GM19372 (cell line): ENCODE results near the gene ITGA1.
"Not testable (repeated sequence)": the region's sequence is repeated elsewhere in the genome, so short reads cannot be mapped to it uniquely, and the experiment has no call there.

Source experiments
- ATAC-seq: cut with Tn5 transposase; IDR thresholded peaks from one replicate; pipeline ENCODE4 v1.9.1; 2021; ENCODE audit warnings: mild to moderate bottlenecking, low read depth, moderate library complexity; ENCODE audit not compliant: unreplicated experiment

ITGA1 gene

DNA sequence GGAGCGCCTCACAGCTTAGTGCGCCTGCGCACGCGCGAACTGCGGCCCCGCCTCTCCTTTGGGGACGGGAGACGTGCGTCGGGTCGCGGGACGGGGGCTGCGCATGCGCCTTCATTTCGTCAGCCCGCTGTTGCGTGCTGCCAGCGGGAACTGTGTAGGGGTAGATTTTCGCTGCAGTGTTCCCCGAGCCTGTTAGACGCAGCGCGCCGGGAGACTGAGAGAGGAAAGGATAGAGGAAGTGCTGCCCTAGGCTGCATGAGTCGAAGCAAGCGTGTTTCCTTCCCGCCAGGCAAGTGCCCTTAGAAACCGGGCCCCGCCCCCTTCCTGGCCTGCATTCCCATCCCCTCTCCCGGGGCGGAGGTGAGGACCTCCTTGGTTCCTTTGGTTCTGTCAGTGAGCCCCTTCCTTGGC is 12.3 kb downstream of the ITGA1 start:
- peak; percentile 89 for ATAC-seq

DNA sequence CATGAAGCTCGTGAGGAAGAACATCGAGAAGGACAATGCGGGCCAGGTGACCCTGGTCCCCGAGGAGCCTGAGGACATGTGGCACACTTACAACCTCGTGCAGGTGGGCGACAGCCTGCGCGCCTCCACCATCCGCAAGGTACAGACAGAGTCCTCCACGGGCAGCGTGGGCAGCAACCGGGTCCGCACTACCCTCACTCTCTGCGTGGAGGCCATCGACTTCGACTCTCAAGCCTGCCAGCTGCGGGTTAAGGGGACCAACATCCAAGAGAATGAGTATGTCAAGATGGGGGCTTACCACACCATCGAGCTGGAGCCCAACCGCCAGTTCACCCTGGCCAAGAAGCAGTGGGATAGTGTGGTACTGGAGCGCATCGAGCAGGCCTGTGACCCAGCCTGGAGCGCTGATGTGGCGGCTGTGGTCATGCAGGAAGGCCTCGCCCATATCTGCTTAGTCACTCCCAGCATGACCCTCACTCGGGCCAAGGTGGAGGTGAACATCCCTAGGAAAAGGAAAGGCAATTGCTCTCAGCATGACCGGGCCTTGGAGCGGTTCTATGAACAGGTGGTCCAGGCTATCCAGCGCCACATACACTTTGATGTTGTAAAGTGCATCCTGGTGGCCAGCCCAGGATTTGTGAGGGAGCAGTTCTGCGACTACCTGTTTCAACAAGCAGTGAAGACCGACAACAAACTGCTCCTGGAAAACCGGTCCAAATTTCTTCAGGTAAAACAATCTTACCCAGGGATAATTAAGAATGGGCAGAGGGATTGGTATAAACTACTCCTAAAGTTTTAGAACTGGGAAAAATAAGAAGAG is 12.9 kb downstream of the ITGA1 start:
- ATAC-seq = peak; percentile 30

DNA sequence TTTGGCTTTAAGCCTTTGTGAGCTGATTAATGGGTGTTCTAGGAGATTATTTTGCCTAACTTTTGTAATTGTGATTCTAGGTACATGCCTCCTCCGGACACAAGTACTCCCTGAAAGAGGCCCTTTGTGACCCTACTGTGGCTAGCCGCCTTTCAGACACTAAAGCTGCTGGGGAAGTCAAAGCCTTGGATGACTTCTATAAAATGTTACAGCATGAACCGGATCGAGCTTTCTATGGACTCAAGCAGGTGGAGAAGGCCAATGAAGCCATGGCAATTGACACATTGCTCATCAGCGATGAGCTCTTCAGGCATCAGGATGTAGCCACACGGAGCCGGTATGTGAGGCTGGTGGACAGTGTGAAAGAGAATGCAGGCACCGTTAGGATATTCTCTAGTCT is 13.6 kb downstream of the ITGA1 start:
- ATAC-seq = no peak

- ATAC-seq = no peak
Observed at GRCh38 chr5:52802272-52802973, 14.7 kb downstream of the ITGA1 start.

DNA sequence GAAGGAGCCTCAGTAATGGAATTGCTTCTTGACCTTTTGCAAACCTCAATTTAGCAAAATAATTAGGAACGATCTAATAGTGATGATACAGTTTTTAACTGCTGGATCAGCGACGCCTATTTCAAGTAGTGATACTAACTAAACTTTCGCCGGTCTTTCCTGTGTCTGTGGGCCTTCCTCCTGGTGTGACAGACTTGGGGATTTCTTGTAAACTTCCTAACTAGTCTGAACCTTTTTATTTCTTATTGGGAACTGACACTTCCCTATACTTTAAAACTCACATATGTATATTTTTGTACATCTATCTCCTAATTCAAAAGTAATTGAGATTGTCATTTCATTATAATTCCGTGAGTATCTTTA is 15.2 kb downstream of the ITGA1 start:
- ATAC-seq = no peak

DNA sequence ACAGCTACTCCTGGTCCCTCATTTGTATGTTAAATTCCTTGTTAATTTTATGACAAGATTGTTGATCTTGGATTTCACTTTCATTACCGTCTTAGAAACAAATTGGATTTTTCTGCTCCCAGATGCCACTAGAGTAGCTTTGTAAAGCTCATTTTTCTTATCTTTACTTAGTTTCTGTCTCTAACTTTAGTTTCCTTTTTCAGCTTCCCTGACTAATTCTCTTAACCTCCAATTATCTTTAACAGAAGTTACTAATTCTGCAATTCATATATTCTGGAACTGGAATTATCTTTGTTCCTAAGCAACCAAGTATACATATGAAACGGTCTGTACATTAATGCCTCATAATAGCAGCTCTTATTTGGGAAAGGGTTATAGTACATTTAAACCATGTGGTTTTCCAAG is 16.7 kb downstream of the ITGA1 start:
- no peak for ATAC-seq

GRCh38 chr5:52804981-52805380 is 17.3 kb downstream of the ITGA1 start:
- ATAC-seq = no peak

DNA sequence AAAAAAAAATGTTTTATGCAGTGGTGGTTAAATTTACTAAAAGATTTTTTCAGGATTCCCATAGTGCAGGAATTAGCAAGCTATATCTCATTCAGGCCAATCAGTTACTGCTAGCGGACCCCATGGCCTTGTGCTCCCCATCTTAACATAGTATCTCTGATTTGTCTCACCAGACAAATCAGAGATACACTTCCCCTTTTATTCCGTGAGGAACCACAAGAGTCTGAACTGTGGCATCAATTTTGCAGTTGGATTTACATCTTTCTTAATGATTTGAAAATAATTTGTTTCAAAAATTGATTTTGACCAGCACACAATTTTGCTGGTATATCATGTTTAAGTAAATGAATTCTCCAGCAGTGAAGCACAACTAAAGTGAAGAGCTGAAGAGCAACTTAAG is 17.9 kb downstream of the ITGA1 start:
- no peak for ATAC-seq

GRCh38 chr5:52807037-52807436 is 19.3 kb downstream of the ITGA1 start:
- ATAC-seq = no peak

DNA sequence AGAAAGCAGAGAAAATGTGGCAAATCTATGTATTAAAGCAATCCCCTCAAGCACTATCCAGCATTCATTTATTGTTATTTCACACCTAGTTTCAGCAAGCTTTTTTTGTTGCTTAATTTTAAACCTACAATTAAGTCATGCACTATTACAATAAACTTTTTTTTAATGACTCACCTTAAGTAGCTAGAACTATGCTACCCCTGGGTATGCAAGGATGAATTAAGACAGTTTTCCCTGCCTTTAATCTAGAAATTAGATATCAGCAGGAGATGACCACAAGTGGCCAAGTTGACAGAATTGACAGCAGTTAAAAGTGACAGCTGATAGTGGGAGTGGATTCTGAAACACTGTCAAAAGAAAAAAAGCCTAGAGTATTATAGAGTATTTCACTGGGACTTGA is 20.0 kb downstream of the ITGA1 start:
- ATAC-seq = no peak

GRCh38 chr5:52808316-52808901 is 20.7 kb downstream of the ITGA1 start:
- no peak for ATAC-seq

DNA sequence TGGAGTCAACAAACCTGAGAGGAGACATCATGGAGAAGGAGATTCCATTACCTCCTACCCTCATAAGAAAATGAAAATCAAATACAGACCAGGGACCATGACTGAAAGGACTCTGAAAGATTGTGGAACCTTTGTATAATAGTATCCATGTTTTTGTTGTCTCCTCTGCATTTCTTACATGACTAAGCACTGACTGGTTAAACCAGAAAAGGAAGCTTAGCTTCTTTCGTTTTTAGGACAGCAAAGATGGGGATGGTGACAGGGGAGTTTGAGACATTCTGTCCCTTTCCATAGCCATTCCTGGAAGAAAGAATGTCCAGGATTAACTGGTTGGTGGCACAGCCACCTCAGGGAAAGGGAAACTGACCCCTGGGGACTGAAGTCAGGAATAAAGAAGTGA is 22.2 kb downstream of the ITGA1 start:
- ATAC-seq = no peak

GRCh38 chr5:52810426-52810825 is 22.7 kb downstream of the ITGA1 start:
- ATAC-seq = no peak

DNA sequence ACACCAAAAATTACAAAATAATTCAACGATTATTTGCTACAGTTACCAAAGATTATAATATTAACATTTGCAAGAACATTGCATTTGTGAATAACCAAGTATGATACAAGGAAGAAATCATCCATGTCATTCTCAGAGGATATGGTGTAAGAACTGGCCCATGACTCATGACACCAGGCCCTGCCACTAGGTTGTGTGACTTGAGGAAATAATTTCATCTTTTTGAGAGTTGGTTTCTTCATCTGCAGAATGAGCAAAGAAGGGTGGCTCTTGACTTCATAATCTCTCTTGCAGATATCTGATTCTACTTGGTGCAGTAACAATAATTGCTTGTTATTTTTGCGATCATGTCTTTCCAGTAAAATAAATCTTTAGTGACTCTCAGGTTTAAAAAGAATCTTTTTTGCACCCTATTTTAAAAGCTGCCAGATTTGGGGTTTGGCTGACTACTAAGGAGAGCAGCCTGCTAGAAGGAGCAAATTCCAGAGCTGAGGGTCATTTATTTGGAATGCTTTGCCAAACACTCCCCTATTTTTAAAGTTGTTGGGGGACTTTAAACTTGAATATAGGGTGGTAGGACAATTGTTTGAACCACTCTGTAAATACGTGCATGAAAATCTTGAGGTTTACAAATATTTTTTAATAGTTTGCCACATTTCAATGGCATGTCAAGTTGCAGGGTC is 23.5 kb downstream of the ITGA1 start:
- ATAC-seq = no peak

- ATAC-seq = no peak
Observed at GRCh38 chr5:52814352-52815148, 26.8 kb downstream of the ITGA1 start.

DNA sequence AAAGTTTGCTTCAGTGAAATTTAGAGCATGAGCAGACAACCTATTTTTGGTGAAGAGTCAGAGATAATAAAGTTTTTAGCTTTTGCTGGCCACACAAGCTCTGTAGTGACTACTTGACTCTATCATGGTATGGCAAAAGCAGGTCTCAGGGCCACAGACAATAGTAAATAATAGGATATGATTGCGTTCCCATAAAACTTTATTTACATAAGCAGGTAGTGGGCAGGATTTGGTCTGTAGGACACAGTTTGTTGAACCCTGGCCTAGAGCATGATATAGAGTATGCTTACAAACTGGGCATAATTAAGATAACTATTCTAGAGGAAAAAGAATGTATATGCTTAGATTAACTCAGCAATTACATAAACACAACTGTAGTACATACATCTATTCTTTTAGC is 30.1 kb downstream of the ITGA1 start:
- no peak for ATAC-seq

- ATAC-seq = no peak
Observed at GRCh38 chr5:52818360-52818759, 30.6 kb downstream of the ITGA1 start.

DNA sequence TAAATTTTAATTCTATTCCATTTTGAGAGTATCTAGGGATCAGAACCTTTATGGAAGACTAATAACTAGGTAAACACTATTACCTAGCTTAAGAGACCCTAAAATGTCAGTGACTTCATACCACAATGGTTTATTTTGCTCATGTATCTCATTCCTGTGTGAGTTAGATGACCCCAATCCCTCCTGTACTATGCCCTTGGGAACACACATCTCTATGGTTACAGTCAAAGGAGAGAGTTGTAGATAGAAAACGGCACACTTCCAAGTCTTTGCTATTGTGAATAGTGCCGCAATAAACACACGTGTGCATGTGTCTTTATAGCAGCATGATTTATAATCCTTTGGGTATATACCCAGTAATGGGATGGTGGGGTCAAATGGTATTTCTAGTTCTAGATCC is 31.1 kb downstream of the ITGA1 start:
- ATAC-seq = not testable (repeated sequence)

DNA sequence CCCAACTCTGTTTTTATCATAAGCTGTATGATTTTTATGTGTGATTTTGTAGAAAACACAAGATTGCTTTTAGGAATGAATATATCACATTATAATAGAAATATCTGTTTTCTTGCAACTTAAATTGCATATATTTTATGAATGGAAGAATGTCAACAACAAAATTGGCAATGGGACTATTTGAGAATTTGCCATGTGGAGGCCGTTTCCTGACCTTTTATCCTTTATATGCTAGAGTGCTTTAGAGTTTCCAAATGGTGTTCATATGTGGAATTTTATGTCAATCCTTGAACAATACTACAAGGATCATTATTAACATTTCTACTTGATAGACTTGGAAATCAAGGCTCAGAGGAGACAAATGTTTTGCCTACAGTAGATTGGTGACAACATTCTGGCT is 34.2 kb downstream of the ITGA1 start:
- ATAC-seq = no peak

- no peak for ATAC-seq
Observed at GRCh38 chr5:52822437-52822836, 34.7 kb downstream of the ITGA1 start.
